ENCODE data around the gene RPS16.

DNA sequence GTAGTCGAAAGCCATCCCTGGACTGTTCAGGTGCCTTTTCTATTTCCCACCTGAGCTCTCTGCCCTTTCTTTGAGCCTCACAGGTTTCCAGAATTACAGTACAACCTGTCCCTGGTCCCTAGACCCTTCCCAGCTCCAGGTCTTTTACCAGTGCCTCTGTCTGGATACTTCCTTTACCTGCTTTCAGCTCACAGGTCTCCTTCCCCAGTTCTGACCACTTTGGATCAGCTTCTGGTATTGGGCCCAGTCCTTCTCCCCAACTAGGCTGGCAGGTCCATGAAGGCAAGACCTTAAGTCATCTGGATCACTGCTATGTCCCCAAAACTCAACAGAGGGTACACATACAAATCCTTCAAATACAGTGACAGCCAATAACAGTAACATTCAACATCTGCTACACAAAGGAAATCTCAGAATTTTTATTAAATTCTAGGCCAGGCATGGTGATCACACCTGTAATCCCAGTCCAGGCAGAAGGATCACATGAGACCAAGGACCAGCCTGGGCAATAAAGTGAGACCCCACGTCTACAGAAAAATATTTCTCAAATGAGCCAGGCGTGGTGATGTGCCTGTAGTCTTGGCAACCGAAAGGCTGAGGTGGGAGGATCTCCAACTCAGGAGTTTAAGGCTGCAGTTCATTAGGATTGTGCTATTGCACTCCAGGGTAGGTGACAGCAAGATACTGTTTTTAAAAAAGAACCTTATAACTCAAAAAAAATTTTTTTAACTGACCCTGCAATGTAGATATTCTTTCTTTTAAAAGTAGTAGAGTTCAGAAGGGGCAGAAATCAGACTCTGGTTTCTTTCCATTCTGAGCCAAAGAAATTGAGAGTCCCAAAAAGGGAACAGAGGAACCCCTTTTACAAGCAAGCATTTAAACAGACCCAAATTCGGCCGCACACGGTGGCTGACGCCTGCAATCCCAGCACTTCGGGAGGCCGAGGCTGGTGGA is 1.3 kb downstream of the RPS16 start:
- TF ChIP-seq MYNN (tag by site-specific recombination; IDR thresholded peaks at IDR 0.05; ENCODE audit: borderline replicate concordance), result no peak
- TF ChIP-seq CTCF (tag by site-specific recombination; IDR thresholded peaks at IDR 0.05), result no peak
- no peak for TF ChIP-seq MZF1 (tag by site-specific recombination; IDR thresholded peaks at IDR 0.05; ENCODE audit: borderline replicate concordance)
- no peak for TF ChIP-seq KLF9 (tag by site-specific recombination; IDR thresholded peaks at IDR 0.05; ENCODE audit: low read depth)
- no peak for TF ChIP-seq SP2 (tag by site-specific recombination; IDR thresholded peaks at IDR 0.05)
- TF ChIP-seq ZNF302 (tag by site-specific recombination; IDR thresholded peaks at IDR 0.05; ENCODE audit: low read depth), result no peak
- no peak for TF ChIP-seq GLIS1 (tag by site-specific recombination; IDR thresholded peaks at IDR 0.05)
- no peak for TF ChIP-seq BCL11B (tag by site-specific recombination; IDR thresholded peaks at IDR 0.05; ENCODE audit: low read depth)
- TF ChIP-seq IKZF3 (tag by site-specific recombination; IDR thresholded peaks at IDR 0.05), result no peak
